ENCODE measurements around the gene WDR76. TPM values are rescaled to one million over a fixed set of nuclear protein-coding genes. Genes with fewer than 3 reads are reported as not detected.

WDR76 gene
- 100 to 1,000 TPM in 1 of 2 donors, 10 to 100 TPM in 1; 76.3 to 108 TPM for total RNA-seq

- Mint-ChIP-seq H3K4me3 (peak within 1 kb of the TSS; percentile 95 to 98), H3K9me3 (no peaks in the 10 kb centered on the region), H3K27me3 (ENCODE audit: low read depth) (no peaks in the 10 kb centered on the region)
Observed at GRCh38 chr15:43826508-43827341, at the start of gene WDR76. Gene WDR76 (plus strand): TSS chr15:43827002. CDS start chr15:43827033, 31 bp downstream.

GRCh38 chr15:43777267-43777914 is 49.4 kb upstream of the WDR76 start:
- peak overlapping the region; percentile 87 for H3K27ac Mint-ChIP-seq
- DNase-seq (peak; percentile 86 to 93), ATAC-seq (replicated peaks in 1 of 2) (peak; percentile 85 to 90)
- peaks cover 36% of the 10 kb centered on the region for H3K4me1 Mint-ChIP-seq (ENCODE audit: low read depth)
- peak overlapping the region; percentile 84 to 98 for H3K4me3 Mint-ChIP-seq
- H3K9me3 Mint-ChIP-seq: no peaks in the 10 kb centered on the region
- no peaks in the 10 kb centered on the region for H3K36me3 Mint-ChIP-seq (ENCODE audit: insufficient read depth in 2 of 2)
- no peaks in the 10 kb centered on the region for H3K27me3 Mint-ChIP-seq (ENCODE audit: low read depth)

More at GRCh38 chr15:43826508-43827341, at the start of gene WDR76:
- peaks cover 22 to 35% of the 10 kb centered on the region in 2 donors for H3K36me3 Mint-ChIP-seq (ENCODE audit: insufficient read depth in 2 of 2)
- H3K27ac Mint-ChIP-seq: peak within 1 kb of the TSS; percentile 97
- peak; percentile 89 to 90 for DNase-seq
- peak; percentile 75 to 77 for ATAC-seq (replicated peaks in 1 of 2)
- H3K4me1 Mint-ChIP-seq (ENCODE audit: low read depth): peaks cover 83% of the 10 kb centered on the region

- no peaks in the 10 kb centered on the region for H3K9me3 Mint-ChIP-seq
- H3K4me3 Mint-ChIP-seq: peak overlapping the region; percentile 14 to 15
- H3K27me3 Mint-ChIP-seq (ENCODE audit: low read depth): no peaks in the 10 kb centered on the region
- no peak overlapping the region for H3K27ac Mint-ChIP-seq
- DNase-seq (no peak), ATAC-seq (replicated peaks in 1 of 2) (no peak)
- peaks cover 36% of the 10 kb centered on the region for H3K4me1 Mint-ChIP-seq (ENCODE audit: low read depth)
- H3K36me3 Mint-ChIP-seq (ENCODE audit: insufficient read depth in 2 of 2): no peaks in the 10 kb centered on the region
Observed at GRCh38 chr15:43779016-43779415, 47.8 kb upstream of the WDR76 start.

GRCh38 chr15:43789409-43789808 is 37.4 kb upstream of the WDR76 start:
- no peak overlapping the region for H3K27ac Mint-ChIP-seq
- H3K9me3 Mint-ChIP-seq: no peaks in the 10 kb centered on the region
- H3K36me3 Mint-ChIP-seq (ENCODE audit: insufficient read depth in 2 of 2): peaks cover 12 to 15% of the 10 kb centered on the region in 2 donors
- ATAC-seq (replicated peaks in 1 of 2) (no peak), DNase-seq (no peak)
- H3K27me3 Mint-ChIP-seq (ENCODE audit: low read depth): no peaks in the 10 kb centered on the region
- peaks cover 20% of the 10 kb centered on the region for H3K4me1 Mint-ChIP-seq (ENCODE audit: low read depth)
- H3K4me3 Mint-ChIP-seq: no peak overlapping the region

- no peaks in the 10 kb centered on the region for H3K27me3 Mint-ChIP-seq (ENCODE audit: low read depth)
- ATAC-seq (replicated peaks in 1 of 2) (peak; percentile 95 to 97), DNase-seq (peak; percentile 100)
- no peaks in the 10 kb centered on the region for H3K9me3 Mint-ChIP-seq
- peaks cover 43% of the 10 kb centered on the region for H3K4me1 Mint-ChIP-seq (ENCODE audit: low read depth)
- H3K27ac Mint-ChIP-seq: peak within 1 kb of the TSS; percentile 97
- H3K4me3 Mint-ChIP-seq: peak within 1 kb of the TSS; percentile 97
- H3K36me3 Mint-ChIP-seq (ENCODE audit: insufficient read depth in 2 of 2): peaks cover 16 to 29% of the 10 kb centered on the region in 2 donors
Observed at GRCh38 chr15:43791993-43792760, 34.6 kb upstream of the WDR76 start, which contains the start of gene SERF2. Gene SERF2 (plus strand): TSS chr15:43792320. CDS start chr15:43792377, 57 bp downstream.

GRCh38 chr15:43792761-43793476 is 33.9 kb upstream of the WDR76 start:
- peak overlapping the region; percentile 97 for H3K27ac Mint-ChIP-seq
- peak overlapping the region; percentile 97 for H3K4me3 Mint-ChIP-seq
- DNase-seq (peak; percentile 40 to 44), ATAC-seq (replicated peaks in 1 of 2) (no peak)
- H3K9me3 Mint-ChIP-seq: no peaks in the 10 kb centered on the region
- peaks cover 16 to 29% of the 10 kb centered on the region in 2 donors for H3K36me3 Mint-ChIP-seq (ENCODE audit: insufficient read depth in 2 of 2)
- peaks cover 43% of the 10 kb centered on the region for H3K4me1 Mint-ChIP-seq (ENCODE audit: low read depth)
- H3K27me3 Mint-ChIP-seq (ENCODE audit: low read depth): no peaks in the 10 kb centered on the region

GRCh38 chr15:43793647-43794046 is 33.2 kb upstream of the WDR76 start:
- Mint-ChIP-seq H3K36me3 (ENCODE audit: insufficient read depth in 2 of 2) (peaks cover 19 to 29% of the 10 kb centered on the region in 2 donors), H3K9me3 (no peaks in the 10 kb centered on the region), H3K4me1 (ENCODE audit: low read depth) (peaks cover 49% of the 10 kb centered on the region), H3K27me3 (ENCODE audit: low read depth) (no peaks in the 10 kb centered on the region), H3K27ac (peak overlapping the region; percentile 97), H3K4me3 (peak overlapping the region; percentile 97)
- no peak for DNase-seq
- no peak for ATAC-seq (replicated peaks in 1 of 2)

GRCh38 chr15:43794269-43795037 is 32.3 kb upstream of the WDR76 start:
- no peak for DNase-seq
- Mint-ChIP-seq H3K36me3 (ENCODE audit: insufficient read depth in 2 of 2) (peaks cover 19 to 32% of the 10 kb centered on the region in 2 donors), H3K4me3 (peak overlapping the region; percentile 97), H3K27ac (peak overlapping the region; percentile 97), H3K9me3 (no peaks in the 10 kb centered on the region), H3K27me3 (ENCODE audit: low read depth) (no peaks in the 10 kb centered on the region), H3K4me1 (ENCODE audit: low read depth) (peaks cover 57% of the 10 kb centered on the region)
- no peak for ATAC-seq (replicated peaks in 1 of 2)

GRCh38 chr15:43795197-43795596 is 31.6 kb upstream of the WDR76 start:
- no peak overlapping the region for H3K27ac Mint-ChIP-seq

GRCh38 chr15:43795997-43796396 is 30.8 kb upstream of the WDR76 start:
- Mint-ChIP-seq H3K27me3 (ENCODE audit: low read depth) (no peaks in the 10 kb centered on the region), H3K4me1 (ENCODE audit: low read depth) (peaks cover 67% of the 10 kb centered on the region)

More at GRCh38 chr15:43795197-43795596, 31.6 kb upstream of the WDR76 start:
- H3K36me3 Mint-ChIP-seq (ENCODE audit: insufficient read depth in 2 of 2): peaks cover 19 to 37% of the 10 kb centered on the region in 2 donors
- DNase-seq (no peak), ATAC-seq (replicated peaks in 1 of 2) (no peak)
- H3K4me1 Mint-ChIP-seq (ENCODE audit: low read depth): peaks cover 65% of the 10 kb centered on the region
- H3K4me3 Mint-ChIP-seq: no peak overlapping the region
- no peaks in the 10 kb centered on the region for H3K27me3 Mint-ChIP-seq (ENCODE audit: low read depth)
- no peaks in the 10 kb centered on the region for H3K9me3 Mint-ChIP-seq

GRCh38 chr15:43796566-43796965 is 30.2 kb upstream of the WDR76 start:
- ATAC-seq (replicated peaks in 1 of 2) (no peak), DNase-seq (no peak)
- Mint-ChIP-seq H3K4me3 (no peak overlapping the region), H3K4me1 (ENCODE audit: low read depth) (peaks cover 68% of the 10 kb centered on the region), H3K36me3 (ENCODE audit: insufficient read depth in 2 of 2) (peaks cover 21 to 48% of the 10 kb centered on the region in 2 donors), H3K27me3 (ENCODE audit: low read depth) (no peaks in the 10 kb centered on the region), H3K27ac (peak overlapping the region; percentile 27), H3K9me3 (no peaks in the 10 kb centered on the region)

More at GRCh38 chr15:43795997-43796396, 30.8 kb upstream of the WDR76 start:
- no peak for ATAC-seq (replicated peaks in 1 of 2)
- Mint-ChIP-seq H3K36me3 (ENCODE audit: insufficient read depth in 2 of 2) (peaks cover 21 to 42% of the 10 kb centered on the region in 2 donors), H3K27ac (no peak overlapping the region), H3K4me3 (no peak overlapping the region), H3K9me3 (no peaks in the 10 kb centered on the region)
- no peak for DNase-seq
